B cell (primary cell): ENCODE measurements around the gene DUSP18. TPM values are rescaled to one million over a fixed set of nuclear protein-coding genes. Genes with fewer than 3 reads are reported as not detected.

Source experiments
- ATAC-seq: fragments of 200-7000 bp; cut with Tn5 transposase; one replicate; pipeline ENCODE4 v1.10.0; 2021; ENCODE audit warnings: low read depth, mild to moderate bottlenecking, moderate number of reproducible peaks, moderate library complexity
- CTCF ChIA-PET: fragments of 350-600 bp; sonication (Branson Sonifier 250); formaldehyde crosslinking; loops from one replicate; lab custom pipeline; 2021; ENCODE audit warnings: antibody characterized with exemption, inconsistent platforms; lab: Charles Lee
- POLR2A ChIA-PET: fragments of 350-600 bp; sonication (Branson Sonifier 250); formaldehyde crosslinking; loops from one replicate; lab custom pipeline; 2021; ENCODE audit warnings: antibody characterized with exemption; lab: Charles Lee
- DNase-seq: peaks from one replicate; pipeline ENCODE4 v3.0.0; 2013
- H2AFZ ChIP-seq: 2 replicates; pipeline ENCODE4 v1.6.1; 2012; ENCODE audit warnings: mild to moderate bottlenecking, low read depth, low read length; ENCODE audit not compliant: insufficient read depth, poor library complexity, severe bottlenecking
- H3K27ac ChIP-seq, 2 donors: 1 replicate in 1 of 2; 2 replicates in 1 of 2; pipeline ENCODE4 v1.5.1; 2012 to 2013; ENCODE audit warnings: low read length in 2 of 2, mild to moderate bottlenecking in 2 of 2, moderate library complexity in 1 of 2
- H3K27me3 ChIP-seq, 4 experiments: fragments of 200-600 bp in 1 of 4; sonication (generic) in 1 of 4; replicated peaks in 1 of 4; 1 replicate in 2 of 4; 2 replicates in 2 of 4; pipeline versions ENCODE4 v1.6.1 to v1.7.0; 2013 to 2016; ENCODE audit warnings: low read length in 3 of 4, mild to moderate bottlenecking in 2 of 4, mixed read lengths in 1 of 4, moderate library complexity in 1 of 4; ENCODE audit not compliant: insufficient read depth in 4 of 4, control insufficient read depth in 3 of 4; ENCODE audit errors: control extremely low read depth in 1 of 4
- H3K36me3 ChIP-seq, 2 experiments: replicated peaks in 1 of 2; 1 replicate in 1 of 2; 2 replicates in 1 of 2; pipeline versions ENCODE4 v1.6.1 to v1.7.1; 2013; ENCODE audit warnings: low read length in 1 of 2; ENCODE audit not compliant: insufficient read depth in 2 of 2, control insufficient read depth in 1 of 2; ENCODE audit errors: control extremely low read depth in 1 of 2, extremely low read depth in 1 of 2
- H3K4me1 ChIP-seq, 2 donors: fragments of 200-600 bp in 1 of 2; sonication (generic) in 1 of 2; 1 replicate in 1 of 2; 2 replicates in 1 of 2; pipeline versions ENCODE4 v1.5.1 to v1.6.1; 2013 to 2017; ENCODE audit warnings: low read length in 2 of 2; ENCODE audit not compliant: control insufficient read depth in 2 of 2, insufficient read depth in 2 of 2
- H3K4me2 ChIP-seq: replicated peaks from 2 replicates; pipeline ENCODE3; 2012; ENCODE audit warnings: mild to moderate bottlenecking, low read depth, low read length; ENCODE audit not compliant: poor library complexity, severe bottlenecking
- H3K4me3 ChIP-seq, 5 experiments: fragments of 200-600 bp in 1 of 5; sonication (generic) in 1 of 5; 1 replicate in 3 of 5; 2 replicates in 2 of 5; pipeline versions ENCODE4 v1.5.1 to v1.7.0; 2011 to 2016; ENCODE audit warnings: low read length in 4 of 5, mild to moderate bottlenecking in 4 of 5, low read depth in 2 of 5, control low read depth in 1 of 5, moderate library complexity in 1 of 5; ENCODE audit not compliant: insufficient read depth in 1 of 5; ENCODE audit errors: control extremely low read depth in 1 of 5, extremely low read depth in 1 of 5
- H3K79me2 ChIP-seq: fragments of 200-600 bp; sonication (generic); one replicate; pipeline ENCODE4 v1.6.0; 2016; ENCODE audit warnings: low read length; ENCODE audit not compliant: control insufficient read depth, insufficient read depth
- H3K9ac ChIP-seq: fragments of 200-600 bp; sonication (generic); 2 replicates; pipeline ENCODE4 v1.6.1; 2017; ENCODE audit warnings: mild to moderate bottlenecking, low read length, moderate library complexity
- H3K9me3 ChIP-seq, 3 donors: one replicate each; pipeline versions ENCODE4 v1.6.1 to v1.7.1; 2013; ENCODE audit warnings: low read length in 2 of 3; ENCODE audit not compliant: control insufficient read depth in 2 of 3, insufficient read depth in 1 of 3; ENCODE audit errors: control extremely low read depth in 1 of 3
- H4K20me1 ChIP-seq: 2 replicates; pipeline ENCODE4 v1.6.0; 2012; ENCODE audit warnings: mild to moderate bottlenecking, low read length; ENCODE audit not compliant: insufficient read depth, control insufficient read depth, poor library complexity, severe bottlenecking
- H3K27ac Mint-ChIP-seq: one replicate; pipeline ENCODE4 v1.8.0; 2021; ENCODE audit warnings: mixed read lengths
- H3K27me3 Mint-ChIP-seq: one replicate; pipeline ENCODE4 v1.8.0; 2021; ENCODE audit warnings: mixed read lengths
- H3K4me1 Mint-ChIP-seq: one replicate; pipeline ENCODE4 v1.8.0; 2021; ENCODE audit warnings: mixed read lengths
- H3K4me3 Mint-ChIP-seq: one replicate; pipeline ENCODE4 v1.8.0; 2021; ENCODE audit warnings: mixed read lengths
- H3K9me3 Mint-ChIP-seq: one replicate; pipeline ENCODE4 v1.8.0; 2022; ENCODE audit warnings: mixed read lengths; ENCODE audit not compliant: insufficient read depth
- CTCF ChIP-seq: fragments of 200-600 bp; IDR thresholded peaks from one replicate; pipeline ENCODE4 v1.8.0; 2022; ENCODE audit warnings: antibody characterized with exemption, mild to moderate bottlenecking
- EZH2 ChIP-seq: IDR thresholded peaks from 2 replicates; pipeline ENCODE4 v1.6.1; 2012; ENCODE audit warnings: borderline replicate concordance, low read depth, mild to moderate bottlenecking, moderate library complexity, low read length; ENCODE audit not compliant: insufficient read depth, poor library complexity, severe bottlenecking
- WGBS: methylation state at CpG from one replicate; pipeline ENCODE4 v1.1.5; 2013; ENCODE audit warnings: missing lambda C conversion rate; ENCODE audit not compliant: insufficient coverage; 5-methylcytosine and 5-hydroxymethylcytosine counted together
- intact Hi-C: fragments of 100-400 bp; cut with micrococcal nuclease; formaldehyde crosslinking; loops from one replicate; pipeline ENCODE4 v1.10.0; 2022
- polyA plus RNA-seq: library from polyadenylated mRNA; depleted of rRNA; stranded (reverse); fragments of >200 nt; gene quantifications from 2 replicates; pipeline ENCODE4 v1.2.3, GENCODE V29; 2012
- total RNA-seq, 2 donors: library from RNA; stranded (reverse); fragments of 120-200 nt in 1 of 2; gene quantifications; 1 replicate in 1 of 2; 2 replicates in 1 of 2; pipeline versions ENCODE4 v1.2.3 to v1.2.4, GENCODE V29; 2013 to 2022

DUSP18 gene
- total and polyA plus RNA-seq, 2 donors (not counting 1 experiment from before 2014, with no cell fraction given) = 20.6 to 21.2 TPM

DNA sequence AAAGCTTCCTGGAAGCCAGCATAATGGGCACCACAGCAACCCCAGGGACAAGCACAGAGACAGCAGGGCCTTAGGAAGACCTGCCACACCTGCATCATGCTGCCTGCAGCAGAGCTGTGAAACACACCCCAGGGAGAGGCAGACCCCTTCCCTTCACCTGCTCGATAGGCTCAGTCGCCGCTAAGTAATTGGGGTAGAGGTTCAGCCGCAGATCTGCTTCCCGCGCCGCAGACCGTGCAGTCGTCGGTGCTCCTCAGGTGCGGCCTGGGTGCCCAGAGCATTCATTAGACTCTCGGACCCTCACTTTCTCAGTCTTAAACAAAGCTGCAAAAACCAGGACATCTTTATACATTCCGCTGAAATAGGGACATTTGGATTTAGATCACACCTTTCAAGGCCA is 2.9 kb downstream of the DUSP18 start:
- no peak overlapping the region for H3K9ac ChIP-seq
- peaks cover 0 to 6% (median 0%) of the 10 kb centered on the region in 4 experiments for H3K27me3 ChIP-seq
- TF ChIP-seq CTCF (no peak), EZH2 (no peak)
- no peak overlapping the region for H3K27ac ChIP-seq
- H2AFZ ChIP-seq = no peak overlapping the region
- no peaks in the 10 kb centered on the region for H3K9me3 ChIP-seq
- Mint-ChIP-seq H3K27me3 (no peaks in the 10 kb centered on the region), H3K4me1 (peaks cover 21% of the 10 kb centered on the region), H3K27ac (no peak overlapping the region), H3K9me3 (no peaks in the 10 kb centered on the region), H3K4me3 (no peak overlapping the region)
- peaks cover 5% of the 10 kb centered on the region for H3K79me2 ChIP-seq
- no peak overlapping the region for H3K4me2 ChIP-seq
- DNase-seq = no peak
- CTCF ChIA-PET = interaction anchor here (1.5 to 2.1 kb wide), 2 partner anchors 14 to 30 kb away, joined by 3 to 6 read pairs; no protein-coding TSS in a partner anchor
- no peak for ATAC-seq
- 100% methylated on average over 1 of the region's 13 CpGs for WGBS
- no peak overlapping the region for H3K4me3 ChIP-seq
- intact Hi-C loops = loop anchor here (10.0 kb wide), 1 partner anchor 680 kb away; the partner anchor contains the start of gene PATZ1
- POLR2A ChIA-PET = no interaction called here
- H4K20me1 ChIP-seq = no peaks in the 10 kb centered on the region
- H3K36me3 ChIP-seq = peaks cover 0 to 15% of the 10 kb centered on the region in 2 experiments
- peaks cover 12 to 17% of the 10 kb centered on the region in 2 donors for H3K4me1 ChIP-seq

DNA sequence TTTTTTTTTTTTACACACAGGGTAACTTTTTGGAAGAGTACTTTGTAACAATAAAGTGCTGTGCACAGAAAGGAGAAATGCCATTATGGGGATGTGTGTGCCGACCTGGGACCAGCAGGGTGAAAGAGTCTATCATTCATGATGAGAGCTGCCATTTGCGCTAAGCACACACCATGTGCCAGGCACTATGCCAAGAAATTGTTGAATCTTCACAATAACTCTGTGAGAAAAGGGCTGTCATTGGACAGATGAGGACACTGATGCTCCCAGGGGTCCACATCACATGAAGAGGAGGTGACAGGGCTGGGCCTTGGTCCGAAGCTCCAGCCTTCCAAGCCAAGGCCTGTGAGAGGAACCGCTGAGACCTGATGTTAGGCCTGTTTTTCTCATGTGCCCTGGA is 5.6 kb downstream of the DUSP18 start:
- POLR2A ChIA-PET = no interaction called here
- DNase-seq = no peak
- no peak overlapping the region for H3K27ac Mint-ChIP-seq
- intact Hi-C loops = loop anchor here (10.0 kb wide), 1 partner anchor 683 kb away; the partner anchor contains the start of gene PATZ1
- H2AFZ ChIP-seq = no peak overlapping the region
- 95% methylated on average over 4 of the region's 4 CpGs for WGBS
- no peak overlapping the region for H3K4me2 ChIP-seq
- H3K79me2 ChIP-seq = peaks cover 5% of the 10 kb centered on the region
- no peak for ATAC-seq
- no peak overlapping the region for H3K27ac ChIP-seq
- H3K27me3 ChIP-seq = no peaks in the 10 kb centered on the region
- H3K4me3 ChIP-seq = no peak overlapping the region
- H3K4me1 ChIP-seq = peaks cover 6 to 7% of the 10 kb centered on the region in 2 donors
- H3K4me3 Mint-ChIP-seq = no peak overlapping the region
- no peaks in the 10 kb centered on the region for H3K27me3 Mint-ChIP-seq
- H3K9me3 ChIP-seq = no peaks in the 10 kb centered on the region
- peaks cover 14% of the 10 kb centered on the region for H3K4me1 Mint-ChIP-seq
- H3K9ac ChIP-seq = no peak overlapping the region
- H3K36me3 ChIP-seq = peaks cover 0 to 15% of the 10 kb centered on the region in 2 experiments
- CTCF ChIA-PET = interaction anchor here (0.6 to 1.0 kb wide), 2 partner anchors 11 to 222 kb away, joined by 3 read pairs; no protein-coding TSS in a partner anchor
- TF ChIP-seq CTCF (no peak), EZH2 (no peak)
- H4K20me1 ChIP-seq = no peaks in the 10 kb centered on the region
- H3K9me3 Mint-ChIP-seq = no peaks in the 10 kb centered on the region
